Astrocyte (in vitro differentiated cells and primary cell): ENCODE measurements around the gene CMC1.
A peak's percentile ranks its signal among the peaks of the same experiment; 100 is the strongest.

Source experiments
- EZH2 ChIP-seq: IDR thresholded peaks from 2 replicates; pipeline ENCODE4 v1.6.1; 2012; ENCODE audit warnings: mild to moderate bottlenecking, low read length, inconsistent platforms; ENCODE audit not compliant: insufficient read depth
- TF ChIP-seq, protein P1 (sequence below): IDR thresholded peaks from 2 replicates; pipeline ENCODE4 v1.5.1; 2011; ENCODE audit warnings: low read depth, mild to moderate bottlenecking, inconsistent platforms, low read length, moderate library complexity; ENCODE audit not compliant: insufficient read depth

DNA sequence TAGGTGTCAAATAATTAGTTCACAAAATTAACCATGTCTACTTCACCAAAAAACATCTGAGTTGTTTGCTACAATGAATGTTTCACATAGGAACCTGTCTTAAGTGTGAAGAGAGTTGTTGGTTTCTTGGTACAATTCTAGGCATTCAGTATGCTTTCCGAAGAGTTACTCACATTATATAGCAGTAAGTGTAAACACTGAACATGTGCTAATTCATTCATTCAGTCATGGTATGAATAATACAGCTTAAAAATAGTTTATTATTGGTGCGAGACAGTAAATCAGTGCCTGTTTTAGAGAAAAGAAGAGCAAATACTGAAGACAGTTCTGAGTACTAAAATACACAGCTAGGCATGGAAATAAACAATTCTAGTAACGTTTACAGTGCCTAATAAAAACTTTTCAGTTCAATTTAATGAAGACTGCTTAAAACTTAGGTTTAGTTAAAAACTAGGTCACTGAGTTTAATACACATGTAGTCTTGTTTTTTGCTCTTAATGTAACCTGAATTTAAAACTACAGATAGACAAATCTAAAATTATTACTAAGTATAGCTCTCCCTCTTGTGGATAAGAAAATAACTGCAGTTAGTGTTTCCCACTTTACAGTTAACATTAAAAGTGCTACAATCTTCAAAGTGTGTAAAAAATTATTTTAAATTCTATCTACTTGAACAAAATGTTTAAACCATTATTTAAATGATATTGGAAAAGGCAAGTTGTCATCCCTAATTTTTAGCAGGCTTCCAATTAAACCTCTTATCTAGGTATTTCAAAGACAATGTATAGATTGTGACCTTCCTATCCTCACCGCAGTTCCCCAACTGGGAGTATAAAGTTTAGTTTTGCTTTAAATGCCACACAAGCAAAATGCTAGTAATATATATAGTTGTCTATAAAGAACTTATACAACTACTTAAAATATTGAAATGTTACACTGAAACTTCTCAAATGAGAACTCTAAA, 87.1 kb downstream of the CMC1 start:
- TF ChIP-seq, protein P1, sequence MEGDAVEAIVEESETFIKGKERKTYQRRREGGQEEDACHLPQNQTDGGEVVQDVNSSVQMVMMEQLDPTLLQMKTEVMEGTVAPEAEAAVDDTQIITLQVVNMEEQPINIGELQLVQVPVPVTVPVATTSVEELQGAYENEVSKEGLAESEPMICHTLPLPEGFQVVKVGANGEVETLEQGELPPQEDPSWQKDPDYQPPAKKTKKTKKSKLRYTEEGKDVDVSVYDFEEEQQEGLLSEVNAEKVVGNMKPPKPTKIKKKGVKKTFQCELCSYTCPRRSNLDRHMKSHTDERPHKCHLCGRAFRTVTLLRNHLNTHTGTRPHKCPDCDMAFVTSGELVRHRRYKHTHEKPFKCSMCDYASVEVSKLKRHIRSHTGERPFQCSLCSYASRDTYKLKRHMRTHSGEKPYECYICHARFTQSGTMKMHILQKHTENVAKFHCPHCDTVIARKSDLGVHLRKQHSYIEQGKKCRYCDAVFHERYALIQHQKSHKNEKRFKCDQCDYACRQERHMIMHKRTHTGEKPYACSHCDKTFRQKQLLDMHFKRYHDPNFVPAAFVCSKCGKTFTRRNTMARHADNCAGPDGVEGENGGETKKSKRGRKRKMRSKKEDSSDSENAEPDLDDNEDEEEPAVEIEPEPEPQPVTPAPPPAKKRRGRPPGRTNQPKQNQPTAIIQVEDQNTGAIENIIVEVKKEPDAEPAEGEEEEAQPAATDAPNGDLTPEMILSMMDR: peak; percentile 59
- no peak for TF ChIP-seq EZH2
